ENCODE data around the gene TPRN. TPM values are rescaled to one million over a fixed set of nuclear protein-coding genes. Genes with fewer than 3 reads are reported as not detected.

The TPRN gene
- total RNA-seq, 4 donors from 2014 or later, result 76.2 to 228 (median 117) TPM

DNA sequence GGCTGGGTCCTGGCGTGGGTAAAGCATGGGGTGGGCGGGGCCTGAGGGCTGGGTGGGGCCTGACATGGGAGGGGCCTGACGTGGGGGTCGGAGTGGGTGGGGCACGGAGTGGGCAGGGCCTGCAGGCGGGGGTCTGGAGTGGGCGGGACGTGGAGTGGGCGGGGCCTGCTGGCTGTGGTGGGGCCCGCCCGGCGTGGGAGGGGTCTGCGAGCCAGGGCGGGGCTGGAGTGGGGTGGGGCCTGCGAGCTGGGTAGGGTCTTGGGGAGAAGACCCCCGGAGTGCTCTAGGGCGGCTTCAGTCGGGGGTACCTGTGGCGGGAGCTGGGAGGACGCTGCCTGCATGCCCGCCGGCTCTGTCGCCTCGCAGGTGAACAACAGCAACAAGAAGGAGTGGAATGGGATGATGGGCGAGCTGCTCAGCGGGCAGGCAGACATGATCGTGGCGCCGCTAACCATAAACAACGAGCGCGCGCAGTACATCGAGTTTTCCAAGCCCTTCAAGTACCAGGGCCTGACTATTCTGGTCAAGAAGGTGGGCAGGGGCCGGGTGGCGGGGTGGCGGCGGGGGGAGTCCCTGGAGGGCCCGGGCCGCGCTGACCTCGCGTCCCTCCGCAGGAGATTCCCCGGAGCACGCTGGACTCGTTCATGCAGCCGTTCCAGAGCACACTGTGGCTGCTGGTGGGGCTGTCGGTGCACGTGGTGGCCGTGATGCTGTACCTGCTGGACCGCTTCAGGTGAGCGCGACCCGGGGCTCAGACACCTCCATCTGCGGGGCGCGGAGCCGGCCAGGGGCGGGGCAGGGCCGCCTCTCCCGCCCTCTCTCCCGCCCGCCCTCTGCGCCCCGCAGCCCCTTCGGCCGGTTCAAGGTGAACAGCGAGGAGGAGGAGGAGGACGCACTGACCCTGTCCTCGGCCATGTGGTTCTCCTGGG lies 38.7 kb downstream of the TPRN start:
- DNase-seq, result no peak
- Histone ChIP-seq H3K36me3 (no peaks in the 10 kb centered on the region), H3K9me3 (no peaks in the 10 kb centered on the region), H3K27me3 (peaks cover 100% of the 10 kb centered on the region), H3K4me3 (no peak overlapping the region), H3K27ac (no peak overlapping the region), H3K4me1 (peaks cover 9 to 25% (median 22%) of the 10 kb centered on the region in 4 donors)
- TF ChIP-seq POLR2A (IDR thresholded peaks at IDR 0.05), result no peak
- TF ChIP-seq EP300 (IDR thresholded peaks at IDR 0.05; ENCODE audit: low read depth), result no peak
- TF ChIP-seq, protein P1, sequence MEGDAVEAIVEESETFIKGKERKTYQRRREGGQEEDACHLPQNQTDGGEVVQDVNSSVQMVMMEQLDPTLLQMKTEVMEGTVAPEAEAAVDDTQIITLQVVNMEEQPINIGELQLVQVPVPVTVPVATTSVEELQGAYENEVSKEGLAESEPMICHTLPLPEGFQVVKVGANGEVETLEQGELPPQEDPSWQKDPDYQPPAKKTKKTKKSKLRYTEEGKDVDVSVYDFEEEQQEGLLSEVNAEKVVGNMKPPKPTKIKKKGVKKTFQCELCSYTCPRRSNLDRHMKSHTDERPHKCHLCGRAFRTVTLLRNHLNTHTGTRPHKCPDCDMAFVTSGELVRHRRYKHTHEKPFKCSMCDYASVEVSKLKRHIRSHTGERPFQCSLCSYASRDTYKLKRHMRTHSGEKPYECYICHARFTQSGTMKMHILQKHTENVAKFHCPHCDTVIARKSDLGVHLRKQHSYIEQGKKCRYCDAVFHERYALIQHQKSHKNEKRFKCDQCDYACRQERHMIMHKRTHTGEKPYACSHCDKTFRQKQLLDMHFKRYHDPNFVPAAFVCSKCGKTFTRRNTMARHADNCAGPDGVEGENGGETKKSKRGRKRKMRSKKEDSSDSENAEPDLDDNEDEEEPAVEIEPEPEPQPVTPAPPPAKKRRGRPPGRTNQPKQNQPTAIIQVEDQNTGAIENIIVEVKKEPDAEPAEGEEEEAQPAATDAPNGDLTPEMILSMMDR (IDR thresholded peaks at IDR 0.05), result no peak
- no peak for TF ChIP-seq POLR2AphosphoS5 (IDR thresholded peaks at IDR 0.05)
- in situ Hi-C loops (cut with MboI; ENCODE audit: low pct_ligation_motif_present in 1 of 4, low pct_unique_long_range_greater_than_20kb in 1 of 4, low sequenced_read_pairs in 3 of 4) (no loop called here), intact Hi-C loops (cut with DNase I; ENCODE audit: low total_unique reads) (no loop called here)
- 8% methylated on average over 54 of the region's 71 CpGs; no CpG with 5 or more reads in 1 of the 2 donors for WGBS, 2 donors (ENCODE audit: low coverage in 1 of 2)

DNA sequence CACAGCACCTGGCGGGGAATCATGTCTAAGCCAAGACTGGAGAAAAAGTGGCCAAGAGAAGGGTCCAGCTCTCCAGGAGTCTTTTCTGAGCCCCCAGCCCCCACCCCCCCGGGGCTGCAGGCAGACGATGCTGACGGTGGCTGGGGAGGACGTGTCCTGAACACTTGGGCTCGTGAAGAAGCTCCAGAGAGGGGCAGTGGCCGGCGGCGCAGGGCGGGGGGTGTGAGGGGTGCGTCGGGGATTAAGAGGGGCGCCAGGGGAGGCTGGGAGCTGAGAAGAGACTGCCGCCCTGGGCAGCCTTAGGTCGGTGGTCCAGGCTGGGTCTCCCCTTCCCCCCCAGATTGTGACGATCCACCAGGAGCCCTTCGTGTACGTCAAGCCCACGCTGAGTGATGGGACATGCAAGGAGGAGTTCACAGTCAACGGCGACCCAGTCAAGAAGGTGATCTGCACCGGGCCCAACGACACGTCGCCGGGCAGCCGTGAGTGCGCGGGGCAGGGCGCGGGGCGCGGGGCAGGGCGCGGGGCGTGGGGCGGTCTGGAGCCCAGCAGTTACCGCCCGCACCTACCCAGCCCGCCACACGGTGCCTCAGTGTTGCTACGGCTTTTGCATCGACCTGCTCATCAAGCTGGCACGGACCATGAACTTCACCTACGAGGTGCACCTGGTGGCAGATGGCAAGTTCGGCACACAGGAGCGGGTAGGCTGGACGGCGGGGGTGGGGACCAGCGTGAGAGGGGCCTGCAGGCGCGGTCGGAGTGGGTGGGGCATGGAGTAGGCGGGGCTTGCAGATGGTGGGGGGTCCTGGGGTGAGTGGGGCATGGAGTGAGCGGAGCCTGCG lies 39.6 kb downstream of the TPRN start:
- DNase-seq, result no peak
- 42% methylated on average over 41 of the region's 56 CpGs; no CpG with 5 or more reads in 1 of the 2 donors for WGBS, 2 donors (ENCODE audit: low coverage in 1 of 2)
- Histone ChIP-seq H3K9me3 (no peaks in the 10 kb centered on the region), H3K36me3 (no peaks in the 10 kb centered on the region), H3K4me3 (no peak overlapping the region), H3K4me1 (peaks cover 9 to 30% (median 27%) of the 10 kb centered on the region in 4 donors), H3K27ac (no peak overlapping the region), H3K27me3 (peaks cover 100% of the 10 kb centered on the region)
- intact Hi-C loops (cut with DNase I; ENCODE audit: low total_unique reads) (no loop called here), in situ Hi-C loops (cut with MboI; ENCODE audit: low pct_ligation_motif_present in 1 of 4, low pct_unique_long_range_greater_than_20kb in 1 of 4, low sequenced_read_pairs in 3 of 4) (no loop called here)
- TF ChIP-seq EP300 (IDR thresholded peaks at IDR 0.05; ENCODE audit: low read depth) (no peak), POLR2A (IDR thresholded peaks at IDR 0.05) (no peak), POLR2AphosphoS5 (IDR thresholded peaks at IDR 0.05) (no peak)
- TF ChIP-seq, protein P1 (IDR thresholded peaks at IDR 0.05), result no peak

DNA sequence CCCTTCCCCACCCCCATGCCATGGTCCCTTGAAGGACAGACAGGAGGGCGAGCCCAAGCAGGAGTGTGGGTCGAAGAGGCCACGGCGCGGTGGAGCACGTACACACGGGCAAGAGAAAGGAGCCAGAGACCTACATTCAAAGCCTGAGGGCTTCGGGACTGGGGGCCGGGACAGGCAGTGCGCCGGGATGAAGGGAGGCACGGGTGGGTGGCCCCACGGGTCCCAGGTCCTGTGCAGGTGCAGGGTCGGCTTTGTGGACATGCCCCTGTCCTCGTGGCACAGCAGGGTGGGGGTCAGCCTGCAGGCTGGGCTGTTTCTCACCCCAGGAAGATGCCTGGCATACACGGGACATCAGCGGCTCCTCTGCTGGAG lies 40.5 kb downstream of the TPRN start:
- in situ Hi-C loops (cut with MboI; ENCODE audit: low pct_ligation_motif_present in 1 of 4, low pct_unique_long_range_greater_than_20kb in 1 of 4, low sequenced_read_pairs in 3 of 4) (no loop called here), intact Hi-C loops (cut with DNase I; ENCODE audit: low total_unique reads) (no loop called here)
- peaks cover 100% of the 10 kb centered on the region for H3K27me3 ChIP-seq
- H3K4me3 ChIP-seq, result no peak overlapping the region
- DNase-seq, result no peak
- 60 to 70% methylated on average over 4 to 17 of the region's 17 CpGs for WGBS, 2 donors (ENCODE audit: low coverage in 1 of 2)
- peaks cover 9 to 30% (median 27%) of the 10 kb centered on the region in 4 donors for H3K4me1 ChIP-seq
- H3K9me3 ChIP-seq, result no peaks in the 10 kb centered on the region
- H3K27ac ChIP-seq, result no peak overlapping the region
- TF ChIP-seq EP300 (IDR thresholded peaks at IDR 0.05; ENCODE audit: low read depth) (no peak), POLR2AphosphoS5 (IDR thresholded peaks at IDR 0.05) (no peak), POLR2A (IDR thresholded peaks at IDR 0.05) (no peak)
- TF ChIP-seq, protein P1 (IDR thresholded peaks at IDR 0.05), result no peak
- no peaks in the 10 kb centered on the region for H3K36me3 ChIP-seq

All from transverse colon (tissue), 4 donors.